ENCODE results near the gene AKAP6.

AKAP6 gene

GRCh38 chr14:32633224-32633859 is 304.2 kb downstream of the AKAP6 start:
- DNase-seq: no peak

GRCh38 chr14:32633930-32634329 is 304.8 kb downstream of the AKAP6 start:
- no peak for DNase-seq

- DNase-seq: no peak
Observed at GRCh38 chr14:32635061-32635719, 306.1 kb downstream of the AKAP6 start.

GRCh38 chr14:32637582-32637981 is 308.5 kb downstream of the AKAP6 start:
- DNase-seq: no peak

GRCh38 chr14:32639208-32639607 is 310.1 kb downstream of the AKAP6 start:
- no peak for DNase-seq

- DNase-seq: no peak
Observed at GRCh38 chr14:32645551-32645950, 316.5 kb downstream of the AKAP6 start.

- no peak for DNase-seq
Observed at GRCh38 chr14:32648434-32648833, 319.3 kb downstream of the AKAP6 start.

GRCh38 chr14:32650030-32650429 is 320.9 kb downstream of the AKAP6 start:
- DNase-seq: no peak

- DNase-seq: no peak
Observed at GRCh38 chr14:32650665-32651064, 321.6 kb downstream of the AKAP6 start.

- DNase-seq: no peak
Observed at GRCh38 chr14:32654106-32654505, 325.0 kb downstream of the AKAP6 start.

GRCh38 chr14:32656601-32657000 is 327.5 kb downstream of the AKAP6 start:
- no peak for DNase-seq

- no peak for DNase-seq
Observed at GRCh38 chr14:32657081-32657480, 328.0 kb downstream of the AKAP6 start.

- no peak for DNase-seq
Observed at GRCh38 chr14:32661216-32661615, 332.1 kb downstream of the AKAP6 start.

GRCh38 chr14:32662211-32662610 is 333.1 kb downstream of the AKAP6 start:
- DNase-seq: no peak

GRCh38 chr14:32666308-32666707 is 337.2 kb downstream of the AKAP6 start:
- DNase-seq: no peak

- no peak for DNase-seq
Observed at GRCh38 chr14:32667287-32667686, 338.2 kb downstream of the AKAP6 start.

GRCh38 chr14:32667791-32668190 is 338.7 kb downstream of the AKAP6 start:
- no peak for DNase-seq

- no peak for DNase-seq
Observed at GRCh38 chr14:32669391-32669790, 340.3 kb downstream of the AKAP6 start.

GRCh38 chr14:32675433-32675832 is 346.3 kb downstream of the AKAP6 start:
- DNase-seq: no peak

- no peak for DNase-seq
Observed at GRCh38 chr14:32677129-32677780, 348.2 kb downstream of the AKAP6 start.

- no peak for DNase-seq
Observed at GRCh38 chr14:32678088-32678487, 349.0 kb downstream of the AKAP6 start.

- no peak for DNase-seq
Observed at GRCh38 chr14:32679927-32680612, 351.0 kb downstream of the AKAP6 start.

- DNase-seq: no peak
Observed at GRCh38 chr14:32681598-32681997, 352.5 kb downstream of the AKAP6 start.

- no peak for DNase-seq
Observed at GRCh38 chr14:32682214-32682613, 353.1 kb downstream of the AKAP6 start.

Data from CD4-positive, alpha-beta T cell treated with Interleukin-6 for 4 hours (primary cell).